Activated T-helper 2 cell treated with anti-CD3 and anti-CD28 coated beads, Interferon-gamma antibody, Interleukin-2, Interleukin-4, amounts not matched to agents 10 μg/mL and 5 μg/mL and 100 μg/mL, durations not matched to agents 14 hours and 24 hours and 36 hours (primary cell): Measurements from ENCODE around the gene RBL1. TPM values are rescaled to one million over a fixed set of nuclear protein-coding genes. Genes with fewer than 3 reads are reported as not detected.
"Not testable (repeated sequence)": the region's sequence is repeated elsewhere in the genome, so short reads cannot be mapped to it uniquely, and the experiment has no call there.

ENCODE experiments used
- DNase-seq: peaks from one replicate; pipeline ENCODE4 v3.0.0; 2021; ENCODE audit warnings: low spot score
- H3K27ac Mint-ChIP-seq: one replicate; pipeline ENCODE4 v1.8.0; 2021; ENCODE audit warnings: mixed read lengths
- H3K27me3 Mint-ChIP-seq: one replicate; pipeline ENCODE4 v1.8.0; 2021; ENCODE audit warnings: low read depth, mixed read lengths
- H3K36me3 Mint-ChIP-seq: one replicate; pipeline ENCODE4 v1.8.0; 2021; ENCODE audit warnings: low read depth, mixed read lengths
- H3K4me1 Mint-ChIP-seq: one replicate; pipeline ENCODE4 v1.8.0; 2021; ENCODE audit warnings: low read depth, mixed read lengths
- H3K4me3 Mint-ChIP-seq: one replicate; pipeline ENCODE4 v1.8.0; 2021; ENCODE audit warnings: low read depth, mild to moderate bottlenecking, moderate library complexity, mixed read lengths
- H3K9me3 Mint-ChIP-seq: one replicate; pipeline ENCODE4 v1.8.0; 2021; ENCODE audit warnings: mixed read lengths
- intact Hi-C: fragments of 100-400 bp; cut with micrococcal nuclease; formaldehyde crosslinking; loops from one replicate; pipeline ENCODE4 v1.15.1; 2023
- total RNA-seq: library from RNA; stranded (reverse); gene quantifications from 2 replicates; pipeline ENCODE4 v1.2.3, GENCODE V29; 2022

RBL1 gene
- total RNA-seq, 1 donor from 2014 or later = 49.1 TPM

GRCh38 chr20:37005062-37005942 is 90.5 kb downstream of the RBL1 start:
- H3K27me3 Mint-ChIP-seq, H3K9me3 Mint-ChIP-seq, intact Hi-C loops, H3K4me3 Mint-ChIP-seq, DNase-seq: not testable (repeated sequence)
- Mint-ChIP-seq H3K36me3 (peaks cover 39% of the 10 kb centered on the region), H3K27ac (peak overlapping the region; percentile 47), H3K4me1 (peaks cover 19% of the 10 kb centered on the region)

GRCh38 chr20:37001634-37002033 is 94.2 kb downstream of the RBL1 start:
- H3K9me3 Mint-ChIP-seq, H3K4me1 Mint-ChIP-seq, H3K4me3 Mint-ChIP-seq, intact Hi-C loops, DNase-seq, H3K27me3 Mint-ChIP-seq, H3K27ac Mint-ChIP-seq: not testable (repeated sequence)
- peaks cover 49% of the 10 kb centered on the region for H3K36me3 Mint-ChIP-seq

- H3K4me1 Mint-ChIP-seq, intact Hi-C loops, DNase-seq, H3K27ac Mint-ChIP-seq, H3K9me3 Mint-ChIP-seq, H3K4me3 Mint-ChIP-seq, H3K27me3 Mint-ChIP-seq: not testable (repeated sequence)
- peaks cover 56% of the 10 kb centered on the region for H3K36me3 Mint-ChIP-seq
These were observed 95.6 kb downstream of the RBL1 start for GRCh38 chr20:37000171-37000570.

- intact Hi-C loops = no loop called here
- H3K4me1 Mint-ChIP-seq = peaks cover 4% of the 10 kb centered on the region
- no peaks in the 10 kb centered on the region for H3K27me3 Mint-ChIP-seq
- peaks cover 5% of the 10 kb centered on the region for H3K9me3 Mint-ChIP-seq
- H3K36me3 Mint-ChIP-seq = peaks cover 64% of the 10 kb centered on the region
- no peak for DNase-seq
- H3K4me3 Mint-ChIP-seq = no peak overlapping the region
- H3K27ac Mint-ChIP-seq = peak overlapping the region; percentile 55
These were observed 97.1 kb downstream of the RBL1 start for GRCh38 chr20:36998652-36999051.

GRCh38 chr20:36997121-36997520 is 98.7 kb downstream of the RBL1 start:
- Mint-ChIP-seq H3K4me1 (peaks cover 2% of the 10 kb centered on the region), H3K36me3 (peaks cover 62% of the 10 kb centered on the region), H3K27me3 (no peaks in the 10 kb centered on the region), H3K9me3 (peaks cover 13% of the 10 kb centered on the region), H3K27ac (no peak overlapping the region), H3K4me3 (no peak overlapping the region)
- intact Hi-C loops = no loop called here
- DNase-seq = no peak

GRCh38 chr20:36994221-36994620 is 101.6 kb downstream of the RBL1 start:
- H3K27me3 Mint-ChIP-seq, H3K4me1 Mint-ChIP-seq, H3K27ac Mint-ChIP-seq, H3K4me3 Mint-ChIP-seq, DNase-seq, intact Hi-C loops: not testable (repeated sequence)
- Mint-ChIP-seq H3K36me3 (peaks cover 75% of the 10 kb centered on the region), H3K9me3 (peaks cover 13% of the 10 kb centered on the region)

- peaks cover 71% of the 10 kb centered on the region for H3K36me3 Mint-ChIP-seq
- intact Hi-C loops = no loop called here
- H3K27ac Mint-ChIP-seq = peak overlapping the region; percentile 31
- H3K4me3 Mint-ChIP-seq = no peak overlapping the region
- DNase-seq = no peak
- no peaks in the 10 kb centered on the region for H3K27me3 Mint-ChIP-seq
- peaks cover 13% of the 10 kb centered on the region for H3K9me3 Mint-ChIP-seq
- peaks cover 11% of the 10 kb centered on the region for H3K4me1 Mint-ChIP-seq
These were observed 102.9 kb downstream of the RBL1 start for GRCh38 chr20:36992802-36993334.

GRCh38 chr20:36991703-36992102 is 104.1 kb downstream of the RBL1 start:
- DNase-seq = no peak
- Mint-ChIP-seq H3K9me3 (peaks cover 13% of the 10 kb centered on the region), H3K36me3 (peaks cover 64% of the 10 kb centered on the region), H3K27ac (no peak overlapping the region), H3K27me3 (no peaks in the 10 kb centered on the region), H3K4me3 (no peak overlapping the region), H3K4me1 (peaks cover 11% of the 10 kb centered on the region)
- intact Hi-C loops = no loop called here

GRCh38 chr20:36989797-36990196 is 106.0 kb downstream of the RBL1 start:
- Mint-ChIP-seq H3K36me3 (peaks cover 47% of the 10 kb centered on the region), H3K4me1 (peaks cover 11% of the 10 kb centered on the region), H3K9me3 (peaks cover 9% of the 10 kb centered on the region), H3K27ac (no peak overlapping the region), H3K27me3 (no peaks in the 10 kb centered on the region), H3K4me3 (no peak overlapping the region)
- intact Hi-C loops = no loop called here
- DNase-seq = no peak

GRCh38 chr20:36988494-36988966 is 107.3 kb downstream of the RBL1 start:
- H3K27me3 Mint-ChIP-seq = no peaks in the 10 kb centered on the region
- intact Hi-C loops = no loop called here
- H3K4me1 Mint-ChIP-seq = peaks cover 11% of the 10 kb centered on the region
- DNase-seq = no peak
- peaks cover 8% of the 10 kb centered on the region for H3K9me3 Mint-ChIP-seq
- no peak overlapping the region for H3K4me3 Mint-ChIP-seq
- H3K27ac Mint-ChIP-seq = no peak overlapping the region
- H3K36me3 Mint-ChIP-seq = peaks cover 37% of the 10 kb centered on the region

- Mint-ChIP-seq H3K27ac (no peak overlapping the region), H3K27me3 (no peaks in the 10 kb centered on the region), H3K4me3 (no peak overlapping the region), H3K4me1 (peaks cover 9% of the 10 kb centered on the region), H3K36me3 (peaks cover 16% of the 10 kb centered on the region), H3K9me3 (no peaks in the 10 kb centered on the region)
- intact Hi-C loops = no loop called here
- no peak for DNase-seq
These were observed 111.5 kb downstream of the RBL1 start for GRCh38 chr20:36984257-36984638.

- H3K27me3 Mint-ChIP-seq = no peaks in the 10 kb centered on the region
- peaks cover 5% of the 10 kb centered on the region for H3K36me3 Mint-ChIP-seq
These were observed 120.5 kb downstream of the RBL1 start for GRCh38 chr20:36975099-36975818.

GRCh38 chr20:36974660-36975059 is 121.1 kb downstream of the RBL1 start:
- H3K4me3 Mint-ChIP-seq = no peak overlapping the region
- no peaks in the 10 kb centered on the region for H3K9me3 Mint-ChIP-seq
- H3K36me3 Mint-ChIP-seq = peaks cover 11% of the 10 kb centered on the region
- no peaks in the 10 kb centered on the region for H3K27me3 Mint-ChIP-seq
- DNase-seq = no peak
- peaks cover 31% of the 10 kb centered on the region for H3K4me1 Mint-ChIP-seq
- intact Hi-C loops = no loop called here
- H3K27ac Mint-ChIP-seq = no peak overlapping the region

More at GRCh38 chr20:36975099-36975818, 120.5 kb downstream of the RBL1 start:
- intact Hi-C loops = no loop called here
- no peak overlapping the region for H3K4me3 Mint-ChIP-seq
- peak; percentile 60 for DNase-seq
- peak overlapping the region; percentile 54 for H3K27ac Mint-ChIP-seq
- H3K9me3 Mint-ChIP-seq = no peaks in the 10 kb centered on the region
- H3K4me1 Mint-ChIP-seq = peaks cover 25% of the 10 kb centered on the region
